Effector CD4-positive, alpha-beta T cell (primary cell): ENCODE data around the gene ZNF292.
"Not testable (repeated sequence)": the region's sequence is repeated elsewhere in the genome, so short reads cannot be mapped to it uniquely, and the experiment has no call there.

ENCODE experiments used
- DNase-seq: peaks from one replicate; pipeline ENCODE4 v3.0.0-alpha.2; 2020

The ZNF292 gene

DNA sequence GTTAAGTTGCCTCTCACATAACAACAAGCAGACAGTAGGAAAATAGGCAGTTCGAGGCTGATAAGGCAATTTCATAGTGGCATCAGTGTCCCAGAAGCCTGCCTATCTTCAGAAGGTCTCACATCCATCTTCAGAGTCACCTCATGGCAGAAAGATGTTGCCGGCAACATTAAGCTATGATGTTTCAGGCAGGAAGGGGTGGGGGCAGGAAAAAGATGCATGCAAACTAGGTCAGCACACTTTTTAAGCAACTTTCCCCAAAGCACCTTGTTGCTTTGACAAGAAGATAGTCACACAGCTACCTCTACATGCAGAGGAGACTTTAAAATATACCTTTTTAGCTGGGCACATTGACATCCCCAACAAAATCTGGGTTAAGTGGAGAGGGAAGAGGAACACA lies 123.8 kb downstream of the ZNF292 start:
- no peak for DNase-seq

DNA sequence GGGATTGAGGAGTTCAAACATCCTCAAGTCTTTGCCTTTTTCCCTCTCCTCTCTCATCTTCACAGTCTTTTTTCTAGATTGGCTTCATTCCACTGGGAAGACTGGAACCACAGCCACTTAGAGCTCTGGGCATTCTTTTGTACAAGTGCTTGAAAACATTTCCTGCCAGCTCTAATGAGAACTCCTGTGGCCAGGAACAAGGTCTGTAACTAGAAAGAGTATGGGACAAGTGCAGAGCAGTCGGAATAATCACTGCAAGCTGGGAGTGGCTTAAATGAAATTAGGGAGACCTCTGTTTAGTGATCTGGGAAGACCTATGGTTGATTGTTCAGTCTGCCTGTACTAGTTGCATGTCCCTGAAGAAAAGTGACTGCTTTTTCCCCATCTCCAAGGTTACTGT lies 126.1 kb downstream of the ZNF292 start:
- no peak for DNase-seq

DNA sequence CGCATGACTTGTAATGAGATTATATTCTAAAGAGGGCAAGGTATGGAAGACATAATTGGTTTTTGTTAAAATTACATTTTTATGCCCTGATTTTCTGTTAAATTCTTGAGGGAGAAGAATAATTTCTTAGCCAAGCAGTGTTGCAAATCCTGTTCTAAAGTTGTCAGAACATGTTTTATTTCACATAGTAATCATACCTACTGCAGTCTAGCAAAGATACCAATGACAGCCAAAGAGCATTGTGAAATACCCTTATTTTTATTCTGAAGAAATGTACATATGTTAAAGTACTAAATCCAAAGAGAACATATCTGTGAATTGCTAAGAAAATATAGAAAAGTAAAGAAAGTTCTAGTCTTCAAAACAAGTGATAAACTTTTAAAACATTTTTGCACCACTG lies 127.4 kb downstream of the ZNF292 start:
- no peak for DNase-seq

DNA sequence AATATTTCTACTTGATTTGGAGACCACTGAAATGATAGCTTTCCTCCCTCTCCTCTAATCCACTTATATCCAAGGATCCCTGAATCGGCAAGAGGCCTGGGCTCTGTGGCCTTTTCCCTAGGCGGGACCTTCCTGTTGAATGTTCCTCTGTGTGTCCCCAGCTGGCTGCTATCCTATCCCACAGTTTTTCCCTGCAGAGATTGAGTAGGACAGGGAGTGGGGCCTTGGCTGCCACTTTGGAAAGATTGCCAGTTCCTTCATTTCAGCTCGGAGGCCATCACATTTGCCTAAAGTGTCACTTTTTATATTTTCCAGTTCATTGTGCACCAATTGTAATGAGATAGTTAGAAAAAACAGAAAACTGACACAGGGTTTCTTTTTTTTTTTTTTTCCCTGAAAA lies 128.1 kb downstream of the ZNF292 start:
- no peak for DNase-seq

DNA sequence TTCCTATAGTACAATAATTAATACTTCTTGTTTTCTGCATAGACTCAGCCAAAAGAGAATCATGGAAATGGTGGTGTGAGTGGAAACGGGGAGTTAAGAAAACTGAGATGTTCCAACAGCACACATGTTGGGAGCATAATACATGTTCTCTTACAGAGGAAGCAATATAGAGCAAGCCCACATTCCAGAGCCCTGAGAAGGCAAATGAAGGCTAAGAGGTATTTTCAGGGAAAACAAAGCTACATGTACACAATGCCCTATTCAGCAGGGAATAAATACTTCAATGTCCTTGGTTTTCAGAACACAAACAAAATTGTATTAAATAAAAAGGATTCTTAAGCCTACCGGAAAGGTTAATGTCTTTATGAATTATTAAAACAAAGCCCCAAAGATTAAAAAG lies 131.9 kb downstream of the ZNF292 start:
- DNase-seq, result no peak

DNA sequence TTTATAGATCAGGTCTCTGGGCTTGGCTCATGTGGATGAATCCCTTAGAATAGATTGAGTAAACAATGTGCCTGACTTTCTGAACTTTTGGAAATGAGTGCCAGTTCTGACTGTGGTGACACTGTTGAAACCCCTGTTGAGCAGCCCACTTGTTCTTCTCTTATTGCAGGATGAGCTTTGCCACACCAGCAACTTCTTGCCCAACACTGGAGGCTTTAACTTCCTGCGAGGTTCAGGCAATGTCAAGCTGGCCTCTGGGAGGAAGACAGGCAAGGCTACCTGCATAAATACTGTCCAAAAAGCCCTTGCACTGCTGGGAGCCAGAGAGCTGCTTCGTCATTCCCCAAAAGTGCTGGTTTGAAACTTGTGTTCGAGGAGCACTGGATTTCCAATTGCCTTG lies 134.2 kb downstream of the ZNF292 start:
- no peak for DNase-seq

DNA sequence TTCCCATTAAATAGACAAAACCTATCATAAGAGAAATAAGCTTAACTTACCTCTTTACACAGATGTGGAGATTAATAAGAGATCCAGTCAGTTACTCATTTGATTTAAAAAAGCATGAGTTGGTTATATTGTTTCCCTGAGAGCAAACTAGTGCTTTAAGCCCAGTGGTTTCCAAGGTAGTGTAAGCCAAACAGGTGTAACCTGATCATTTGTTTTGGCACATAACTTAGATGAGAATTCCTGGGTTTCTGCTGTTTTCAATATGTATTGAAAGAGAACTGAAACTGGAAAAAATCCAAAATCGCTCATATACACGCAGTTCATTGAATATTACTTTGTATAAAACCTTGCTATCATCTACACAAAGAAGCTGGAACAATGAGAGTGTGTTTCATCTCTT lies 136.5 kb downstream of the ZNF292 start:
- DNase-seq, result no peak

DNA sequence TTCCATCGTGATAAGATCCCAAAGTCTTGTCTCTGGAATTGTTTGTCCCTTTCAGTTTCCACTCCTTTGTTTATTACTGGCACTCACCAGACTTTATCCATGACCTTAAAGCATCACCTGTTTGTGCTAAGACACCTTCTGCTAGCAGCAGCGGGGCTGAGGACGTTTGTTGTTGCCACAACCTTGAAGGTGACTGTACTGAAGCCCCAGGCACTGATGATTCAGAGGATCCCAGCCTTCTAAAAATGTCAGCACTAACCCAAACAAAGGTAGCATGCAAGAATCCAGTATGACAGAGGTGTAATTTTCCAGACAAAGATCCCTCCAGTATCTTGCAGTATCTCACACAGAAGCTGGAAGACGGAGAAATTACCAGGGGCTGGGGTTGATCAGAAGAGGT lies 138.2 kb downstream of the ZNF292 start:
- DNase-seq, result no peak

DNA sequence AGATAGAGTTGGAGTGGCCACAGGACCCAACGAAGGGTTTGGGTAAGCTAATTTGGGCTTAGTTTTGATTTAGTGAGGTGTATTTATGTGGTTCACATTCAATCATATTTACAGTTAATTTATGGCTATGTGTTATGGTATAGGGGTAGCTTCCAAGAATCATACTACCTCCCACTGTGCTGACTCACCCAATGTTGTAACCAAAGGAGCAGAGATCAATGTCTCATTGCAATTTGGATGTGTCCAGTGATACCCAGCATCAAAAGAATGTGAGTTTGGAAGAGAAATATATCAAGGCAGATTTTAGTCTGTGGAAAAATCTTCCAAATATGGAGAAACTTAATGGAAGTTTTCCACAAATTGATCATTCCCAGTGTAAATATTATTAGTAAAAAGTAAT lies 141.8 kb downstream of the ZNF292 start:
- no peak for DNase-seq

DNA sequence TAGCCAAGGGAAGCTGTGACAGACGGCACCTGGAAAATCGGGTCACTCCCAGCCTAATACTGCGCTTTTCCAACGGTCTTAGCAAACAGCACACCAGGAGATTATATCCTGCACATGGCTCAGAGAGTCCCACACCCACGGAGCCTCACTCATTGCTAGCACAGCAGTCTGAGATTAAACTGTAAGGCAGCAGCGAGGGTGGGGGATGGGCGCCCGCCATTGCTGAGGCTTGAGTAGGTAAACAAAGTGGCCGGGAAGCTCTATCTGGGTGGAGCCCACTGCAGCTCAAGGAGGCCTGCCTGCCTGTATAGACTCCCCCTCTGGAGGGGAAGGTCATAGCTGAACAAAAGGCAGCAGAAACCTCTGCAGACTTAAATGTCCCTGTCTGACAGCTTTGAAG lies 145.9 kb downstream of the ZNF292 start:
- DNase-seq, result not testable (repeated sequence)

DNA sequence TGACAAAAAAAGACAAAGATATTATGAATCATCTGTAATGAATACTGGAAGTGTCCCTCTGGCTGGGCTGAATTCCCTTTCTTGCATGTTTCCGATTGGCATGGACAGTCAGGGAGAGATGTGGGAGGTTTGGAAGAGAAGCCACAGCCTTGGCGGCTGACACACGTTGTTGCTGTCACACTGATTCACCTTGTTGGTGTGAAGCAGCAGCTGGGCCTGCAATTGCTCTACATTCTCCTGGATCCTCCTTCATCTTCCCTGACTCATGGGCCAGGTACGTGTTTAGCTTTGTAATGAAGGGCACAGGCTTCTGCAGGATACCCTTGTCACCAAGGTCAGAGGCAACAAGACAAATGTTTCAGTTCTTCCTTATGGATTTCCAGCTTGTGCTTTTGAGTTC lies 153.6 kb downstream of the ZNF292 start:
- no peak for DNase-seq

DNA sequence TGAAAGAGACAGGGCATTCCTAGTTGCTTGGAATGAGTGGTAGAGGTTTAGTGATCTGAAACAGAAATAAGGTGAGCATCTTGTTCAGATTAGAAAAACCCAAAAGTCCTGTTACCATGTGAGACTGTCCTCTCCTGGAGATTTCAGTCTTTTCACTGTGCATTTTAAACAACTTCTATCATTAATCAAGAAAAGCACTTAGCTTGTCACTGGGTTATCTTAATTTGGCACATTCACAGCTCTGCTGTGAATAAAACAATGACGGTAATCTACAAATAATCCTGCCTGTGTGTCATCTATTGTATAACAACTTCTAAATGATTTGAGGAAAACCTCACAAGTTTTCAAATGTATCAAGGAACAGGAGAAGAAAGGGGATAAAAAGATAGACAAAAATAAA lies 157.5 kb downstream of the ZNF292 start:
- DNase-seq, result no peak
